Colonic mucosa (tissue), 4 donors: Measurements from ENCODE around the gene FABP1. TPM values are rescaled to one million over a fixed set of nuclear protein-coding genes. Genes with fewer than 3 reads are reported as not detected.

Experiments used
- DNase-seq: peaks from one replicate; pipeline ENCODE4 v3.0.0-alpha.2; 2020
- H3K27ac ChIP-seq: fragments of 200-600 bp; one replicate; pipeline ENCODE4 v1.8.0; 2021
- H3K27me3 ChIP-seq: fragments of 200-600 bp; one replicate; pipeline ENCODE4 v1.8.0; 2021
- H3K36me3 ChIP-seq: fragments of 200-600 bp; one replicate; pipeline ENCODE4 v1.8.0; 2021
- H3K4me1 ChIP-seq: fragments of 200-600 bp; one replicate; pipeline ENCODE4 v1.8.0; 2021; ENCODE audit warnings: mild to moderate bottlenecking
- H3K4me3 ChIP-seq: fragments of 200-600 bp; one replicate; pipeline ENCODE4 v1.8.0; 2021
- H3K9ac ChIP-seq, 2 donors: one replicate each; pipeline ENCODE4 v1.7.0; 2013; ENCODE audit warnings: control low read depth in 2 of 2, low read depth in 2 of 2, low read length in 2 of 2
- H3K9me3 ChIP-seq: fragments of 200-600 bp; one replicate; pipeline ENCODE4 v1.8.0; 2021
- CTCF ChIP-seq: fragments of 200-600 bp; IDR thresholded peaks from one replicate; pipeline ENCODE4 v1.8.0; 2022; ENCODE audit warnings: antibody characterized with exemption, mild to moderate bottlenecking
- intact Hi-C: fragments of 100-400 bp; cut with DNase I; formaldehyde crosslinking; loops from one replicate; pipeline ENCODE4 v1.14.1; 2022
- total RNA-seq, 2 donors: library from RNA; stranded (reverse); fragmentation: NEBNext Ultra II Directional in 1 of 2; extraction: Animal tissue kit (Norgen Biotek cat#: 25700) in 1 of 2; gene quantifications; one replicate each; pipeline ENCODE4 v1.2.1, GENCODE V29; 2021
- donor health status: healthy.
- donor health status: DM: no; HTN: no; CAD: no.
- donor health status: DM: no; HTN: no; CAD: no.

FABP1 gene
- total RNA-seq, 2 donors from 2014 or later = 2,582 to 2,822 TPM

- H3K4me3 ChIP-seq = no peak overlapping the region
- H3K27me3 ChIP-seq = no peaks in the 10 kb centered on the region
- no peaks in the 10 kb centered on the region for H3K36me3 ChIP-seq
- no peak for TF ChIP-seq CTCF
- H3K9me3 ChIP-seq = no peaks in the 10 kb centered on the region
- no peak overlapping the region for H3K27ac ChIP-seq
- H3K9ac ChIP-seq = no peak overlapping the region
- intact Hi-C loops = no loop called here
- no peaks in the 10 kb centered on the region for H3K4me1 ChIP-seq
- DNase-seq = no peak
These were observed 40.1 kb downstream of the FABP1 start for GRCh38 chr2:88087763-88088162.

GRCh38 chr2:88087073-88087472 lies 40.8 kb downstream of the FABP1 start:
- DNase-seq = no peak
- H3K9ac ChIP-seq = no peak overlapping the region
- no peak for TF ChIP-seq CTCF
- H3K9me3 ChIP-seq = no peaks in the 10 kb centered on the region
- no peak overlapping the region for H3K4me3 ChIP-seq
- no peaks in the 10 kb centered on the region for H3K4me1 ChIP-seq
- H3K27me3 ChIP-seq = no peaks in the 10 kb centered on the region
- intact Hi-C loops = no loop called here
- H3K27ac ChIP-seq = no peak overlapping the region
- H3K36me3 ChIP-seq = no peaks in the 10 kb centered on the region

GRCh38 chr2:88086401-88086800 lies 41.5 kb downstream of the FABP1 start:
- TF ChIP-seq CTCF = no peak

GRCh38 chr2:88085602-88086001 lies 42.3 kb downstream of the FABP1 start:
- intact Hi-C loops = no loop called here
- no peak overlapping the region for H3K4me3 ChIP-seq
- no peaks in the 10 kb centered on the region for H3K4me1 ChIP-seq
- no peaks in the 10 kb centered on the region for H3K36me3 ChIP-seq
- H3K9ac ChIP-seq = no peak overlapping the region
- DNase-seq = no peak
- no peaks in the 10 kb centered on the region for H3K9me3 ChIP-seq
- TF ChIP-seq CTCF = no peak
- no peaks in the 10 kb centered on the region for H3K27me3 ChIP-seq
- no peak overlapping the region for H3K27ac ChIP-seq

More at GRCh38 chr2:88086401-88086800, 41.5 kb downstream of the FABP1 start:
- H3K9me3 ChIP-seq = no peaks in the 10 kb centered on the region
- H3K9ac ChIP-seq = no peak overlapping the region
- no peak overlapping the region for H3K4me3 ChIP-seq
- intact Hi-C loops = no loop called here
- no peaks in the 10 kb centered on the region for H3K27me3 ChIP-seq
- H3K36me3 ChIP-seq = no peaks in the 10 kb centered on the region
- no peak overlapping the region for H3K27ac ChIP-seq
- DNase-seq = no peak
- no peaks in the 10 kb centered on the region for H3K4me1 ChIP-seq

- H3K27ac ChIP-seq = no peak overlapping the region
- DNase-seq = no peak
- no peaks in the 10 kb centered on the region for H3K36me3 ChIP-seq
- no peaks in the 10 kb centered on the region for H3K9me3 ChIP-seq
- no peak overlapping the region for H3K4me3 ChIP-seq
- no peak overlapping the region for H3K9ac ChIP-seq
- H3K27me3 ChIP-seq = no peaks in the 10 kb centered on the region
- no peaks in the 10 kb centered on the region for H3K4me1 ChIP-seq
- intact Hi-C loops = no loop called here
- no peak for TF ChIP-seq CTCF
These were observed 42.8 kb downstream of the FABP1 start for GRCh38 chr2:88085099-88085498.

- Histone ChIP-seq H3K4me3 (no peak overlapping the region), H3K27ac (no peak overlapping the region)
- intact Hi-C loops = no loop called here
These were observed 45.1 kb downstream of the FABP1 start for GRCh38 chr2:88082781-88083180.

More at GRCh38 chr2:88082781-88083180, 45.1 kb downstream of the FABP1 start:
- H3K27me3 ChIP-seq = no peaks in the 10 kb centered on the region
- no peak for DNase-seq
- no peak for TF ChIP-seq CTCF
- no peaks in the 10 kb centered on the region for H3K9me3 ChIP-seq
- no peak overlapping the region for H3K9ac ChIP-seq
- no peaks in the 10 kb centered on the region for H3K36me3 ChIP-seq
- no peaks in the 10 kb centered on the region for H3K4me1 ChIP-seq
